Spleen (tissue), 7 donors: ENCODE data around the gene CNKSR2.

ENCODE experiments used
- CTCF ChIP-seq, 11 experiments: fragments of 200-600 bp in 7 of 11; fragments of 450-650 bp in 4 of 11; sonication (generic) in 4 of 11; IDR thresholded peaks in 8 of 11; conservative IDR thresholded peaks in 3 of 11; 1 replicate in 7 of 11; 2 replicates in 4 of 11; pipeline versions ENCODE4 v1.4.0 to v1.8.0; 2016 to 2021; ENCODE audit warnings: antibody characterized with exemption in 11 of 11, inconsistent platforms in 4 of 11, mild to moderate bottlenecking in 1 of 11
- POLR2A ChIP-seq, 3 donors: fragments of 450-650 bp; IDR thresholded peaks; one replicate each; pipeline ENCODE4 v1.5.1; 2017; ENCODE audit warnings: antibody characterized with exemption in 3 of 3, mild to moderate bottlenecking in 1 of 3
- POLR2AphosphoS5 ChIP-seq, 3 donors: sonication (generic); formaldehyde crosslinking; IDR thresholded peaks; one replicate each; pipeline ENCODE4 v1.5.1; 2017; ENCODE audit warnings: antibody characterized with exemption in 3 of 3
- donor health status: DM: no; HTN: no; CAD: no; lungs with moderate emphysema.
- donor health status: DM: no; HTN: no; CAD: no.
- donor health status: DM: no; HTN: no; CAD: no.

GRCh38 chrX:21354725-21355124, 19.5 kb upstream of the CNKSR2 start:
- TF ChIP-seq POLR2A (IDR thresholded peaks at IDR 0.05) (no peak), CTCF (IDR thresholded peaks at IDR 0.05 in 8 of 11, conservative IDR thresholded peaks at IDR 0.05 in 3 of 11) (no peak), POLR2AphosphoS5 (IDR thresholded peaks at IDR 0.05) (no peak)
